HG03575 (cell line): ENCODE measurements around the gene CCT7.

Experiments
- ATAC-seq: cut with Tn5 transposase; IDR thresholded peaks from one replicate; pipeline ENCODE4 v1.9.1; 2021; ENCODE audit not compliant: unreplicated experiment, insufficient number of reproducible peaks, low FRiP score; ENCODE audit errors: extremely low read depth

CCT7 gene

DNA sequence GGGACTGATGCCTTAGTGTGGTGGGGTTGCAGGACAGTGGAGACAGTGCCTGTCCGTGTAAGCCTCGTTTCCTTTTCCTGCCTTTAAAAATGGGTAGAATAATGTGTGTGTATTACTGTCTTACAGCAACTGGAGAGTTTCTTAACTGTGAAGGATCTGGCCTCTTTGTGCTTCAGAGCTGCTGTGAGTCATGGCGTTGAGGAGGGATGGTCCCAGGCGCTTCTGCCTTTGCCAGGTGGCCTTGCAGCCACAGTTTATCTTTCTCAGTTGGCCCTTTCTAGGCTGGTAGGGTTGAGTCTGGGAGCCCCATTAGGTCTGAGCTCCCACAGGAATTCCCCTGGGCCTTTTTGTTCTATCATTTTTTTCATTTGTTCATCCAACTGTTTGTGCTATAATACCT is 10.3 kb upstream of the CCT7 start:
- no peak for ATAC-seq

DNA sequence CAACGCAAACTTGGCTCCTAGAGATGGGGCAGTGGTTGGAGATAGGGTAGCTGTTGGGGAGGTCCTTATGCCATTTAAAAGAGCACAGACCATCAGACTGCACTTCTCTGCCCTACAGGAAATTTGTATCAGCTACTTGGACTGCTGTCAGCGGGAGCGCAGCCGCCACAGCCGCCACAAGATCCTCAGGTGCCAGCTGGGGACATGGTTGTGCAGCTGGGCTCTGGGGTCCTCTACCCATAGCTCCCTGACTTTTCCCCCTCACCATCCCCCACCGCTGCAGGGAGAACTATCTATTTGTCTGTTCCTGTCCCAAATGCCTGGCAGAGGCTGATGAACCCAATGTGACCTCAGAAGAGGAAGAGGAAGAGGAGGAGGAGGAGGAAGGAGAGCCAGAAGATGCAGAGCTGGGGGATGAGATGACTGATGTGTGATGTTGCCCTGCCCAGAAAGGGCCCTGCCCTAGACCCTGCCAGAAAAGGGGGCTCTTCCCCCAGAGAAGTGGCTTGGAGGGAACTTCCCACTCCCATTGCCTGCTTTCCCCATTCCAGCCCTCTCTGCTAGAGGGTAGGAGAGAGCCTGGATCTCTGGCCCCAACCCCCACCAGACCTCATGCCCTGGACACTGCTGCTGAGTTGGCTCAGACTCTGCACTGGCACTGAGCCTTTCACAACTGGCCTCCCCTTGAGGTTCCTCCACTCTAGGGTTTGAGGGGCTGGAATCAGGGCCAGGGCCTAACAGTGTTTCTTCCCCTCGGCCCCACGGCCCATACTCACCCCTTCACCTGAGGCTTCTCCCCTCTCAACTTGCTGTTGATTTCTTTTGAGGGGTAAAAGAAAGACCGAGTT is 8.4 kb upstream of the CCT7 start:
- no peak for ATAC-seq

- ATAC-seq: no peak
Observed at GRCh38 chr2:73227086-73227485, 7.0 kb upstream of the CCT7 start.

DNA sequence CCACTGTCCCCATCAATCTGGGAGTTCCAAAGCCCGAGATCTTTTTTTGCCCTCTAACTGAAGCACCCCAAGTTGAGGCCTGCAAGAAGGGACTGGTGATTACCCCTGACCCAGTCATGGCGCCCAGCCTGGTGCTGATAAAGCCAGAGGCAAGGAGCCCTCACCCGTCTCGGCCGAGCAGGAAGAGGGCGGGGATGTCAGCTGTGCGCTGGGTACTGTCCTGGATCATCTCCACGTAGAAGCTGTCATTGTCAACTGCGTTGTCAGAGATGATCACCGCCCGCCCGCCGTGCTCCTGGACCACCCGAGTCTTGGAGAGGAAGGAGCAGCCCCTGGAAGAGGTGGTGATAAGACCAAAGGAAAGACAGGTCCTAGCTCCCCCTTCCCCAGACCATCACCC is 5.5 kb upstream of the CCT7 start:
- ATAC-seq: no peak

- no peak for ATAC-seq
Observed at GRCh38 chr2:73232403-73233153, 1.5 kb upstream of the CCT7 start.

- peak; percentile 92 for ATAC-seq
Observed at GRCh38 chr2:73233154-73233931, 765 bp upstream of the CCT7 start, which contains the start of gene PRADC1. Gene PRADC1 (minus strand): TSS chr2:73233239. CDS start chr2:73233160, 79 bp downstream.

GRCh38 chr2:73235315-73236028 is 1.4 kb downstream of the CCT7 start:
- ATAC-seq: no peak

DNA sequence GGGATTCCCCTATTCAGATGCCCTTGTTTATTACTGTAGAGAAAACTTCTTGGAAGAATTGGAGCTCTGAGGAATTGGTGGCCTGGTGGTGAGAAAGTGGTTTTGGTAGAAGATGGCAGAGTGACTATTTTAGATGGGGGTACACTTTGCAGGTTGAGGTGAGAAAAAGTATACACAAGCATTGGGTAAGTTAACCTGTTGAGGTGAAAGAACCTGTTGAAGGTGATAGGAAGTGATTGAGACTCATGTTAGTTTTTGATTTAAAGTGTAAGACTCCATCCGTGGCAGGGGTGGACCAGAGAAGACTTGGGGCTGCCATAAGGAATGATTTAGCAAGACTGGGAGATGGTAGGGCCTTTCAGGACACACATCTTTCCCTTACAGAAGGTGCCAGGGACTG is 3.1 kb downstream of the CCT7 start:
- ATAC-seq: no peak

DNA sequence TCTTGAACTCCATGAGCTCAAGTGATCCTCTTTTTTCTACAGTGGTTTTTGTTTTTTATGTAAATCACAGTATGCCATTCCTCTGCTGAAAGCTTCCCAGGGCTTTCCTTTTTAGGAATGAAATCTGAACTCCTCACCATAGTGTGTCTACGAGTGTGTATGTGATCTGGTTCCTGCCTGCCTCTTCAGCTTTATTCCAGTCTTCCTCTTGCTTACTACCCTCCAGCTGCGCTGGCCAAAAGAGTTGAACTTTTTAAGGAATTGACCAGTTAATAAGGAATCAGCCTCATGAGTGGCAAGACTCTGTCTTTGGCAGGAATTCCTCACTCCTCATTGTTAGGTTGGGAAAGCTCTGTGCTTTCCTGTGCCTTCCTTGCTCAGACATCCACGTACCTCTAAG is 4.0 kb downstream of the CCT7 start:
- ATAC-seq: no peak

- ATAC-seq: no peak
Observed at GRCh38 chr2:73238976-73239375, 4.9 kb downstream of the CCT7 start.

- no peak for ATAC-seq
Observed at GRCh38 chr2:73239776-73240175, 5.7 kb downstream of the CCT7 start.

GRCh38 chr2:73243884-73244570 is 9.9 kb downstream of the CCT7 start:
- no peak for ATAC-seq

DNA sequence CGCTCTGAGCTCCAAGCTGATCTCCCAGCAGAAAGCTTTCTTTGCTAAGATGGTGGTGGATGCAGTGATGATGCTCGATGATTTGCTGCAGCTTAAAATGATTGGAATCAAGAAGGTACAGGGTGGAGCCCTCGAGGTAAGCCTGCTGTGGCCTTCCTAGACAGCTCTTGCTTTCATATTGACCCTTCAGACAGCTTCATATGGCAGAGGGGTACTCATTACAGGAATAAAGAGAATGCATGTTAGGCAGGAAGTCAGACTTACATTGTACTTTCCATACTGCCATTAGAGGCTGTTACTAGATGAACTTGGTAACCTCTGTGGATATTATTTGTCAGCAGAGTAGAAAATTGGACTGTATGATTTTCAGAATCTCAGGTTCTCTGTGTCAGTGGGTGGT is 10.5 kb downstream of the CCT7 start:
- ATAC-seq: no peak

DNA sequence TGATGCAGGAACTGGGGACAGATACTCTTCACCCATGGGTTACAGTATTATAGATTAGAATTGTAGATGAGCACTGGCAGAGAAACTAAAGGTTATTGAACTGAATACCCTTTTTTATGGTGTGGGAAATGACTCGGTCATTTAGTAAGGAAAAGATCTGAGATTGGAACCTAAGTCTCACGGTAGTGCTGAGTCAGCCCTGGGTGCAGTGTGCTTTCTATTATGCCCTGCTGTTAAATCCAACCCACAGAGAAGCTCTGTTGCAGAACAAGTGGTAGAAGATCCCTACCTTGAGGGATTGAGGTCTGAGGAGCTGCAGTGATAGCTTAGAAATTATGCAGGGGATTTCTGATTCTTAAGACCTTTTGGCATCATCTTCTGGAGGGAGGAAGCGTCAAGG is 12.7 kb downstream of the CCT7 start:
- no peak for ATAC-seq

DNA sequence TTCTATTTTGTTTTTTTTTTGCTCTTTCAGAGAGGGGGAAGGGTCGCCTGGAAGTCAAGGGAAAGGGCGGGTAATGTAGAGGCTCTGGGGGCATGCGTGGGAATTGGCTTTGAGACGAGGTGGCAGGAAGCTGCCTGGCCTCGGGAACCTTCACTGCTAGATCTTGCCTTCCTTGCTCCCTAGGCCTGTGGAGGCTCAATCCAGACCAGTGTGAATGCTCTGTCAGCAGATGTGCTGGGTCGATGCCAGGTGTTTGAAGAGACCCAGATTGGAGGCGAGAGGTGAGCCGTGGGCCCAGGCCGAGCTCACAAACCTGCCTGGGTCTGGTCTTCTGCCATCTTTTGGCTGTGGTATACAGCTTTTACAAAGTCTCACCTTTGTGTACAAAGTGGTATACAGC is 15.5 kb downstream of the CCT7 start:
- no peak for ATAC-seq

DNA sequence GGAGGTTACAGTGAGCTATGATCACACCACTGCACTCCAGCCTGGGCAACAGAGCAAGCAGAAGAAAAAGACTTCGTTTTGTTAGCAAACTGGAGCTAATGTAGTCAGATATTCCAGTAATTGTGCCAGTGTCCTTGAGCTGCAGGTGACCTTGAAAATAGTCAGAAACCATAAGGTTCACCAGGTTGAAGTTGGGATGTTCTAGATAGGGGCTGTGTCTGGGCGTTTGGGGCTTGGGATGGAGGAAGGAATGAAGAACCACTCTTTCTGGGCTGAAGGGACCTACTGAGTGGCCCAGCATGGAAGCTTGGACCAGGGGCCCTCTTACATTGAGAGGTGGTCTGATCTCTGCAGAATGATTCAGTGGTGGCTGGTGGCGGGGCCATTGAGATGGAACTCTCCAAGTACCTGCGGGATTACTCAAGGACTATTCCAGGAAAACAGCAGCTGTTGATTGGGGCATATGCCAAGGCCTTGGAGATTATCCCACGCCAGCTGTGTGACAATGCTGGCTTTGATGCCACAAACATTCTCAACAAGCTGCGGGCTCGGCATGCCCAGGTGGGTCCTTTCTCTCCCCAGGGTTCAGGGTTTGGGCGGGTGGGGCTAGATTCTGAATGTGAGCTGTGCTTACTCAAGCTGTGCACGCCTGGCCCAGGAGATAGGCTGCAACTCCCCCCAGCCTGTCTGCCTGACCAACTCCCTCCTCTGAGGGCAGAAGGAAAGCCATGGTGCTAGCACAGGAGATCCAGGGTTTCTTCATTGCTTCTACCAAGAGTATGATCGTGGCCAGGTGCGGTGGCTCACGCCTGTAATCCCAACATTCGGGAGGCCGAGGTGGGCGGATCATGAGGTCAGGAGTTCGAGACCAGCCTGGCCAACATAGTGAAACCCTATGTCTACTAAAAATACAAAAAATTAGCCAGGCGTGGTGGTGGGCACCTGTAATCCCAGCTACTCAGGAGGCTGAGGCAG is 17.1 kb downstream of the CCT7 start:
- ATAC-seq: no peak

DNA sequence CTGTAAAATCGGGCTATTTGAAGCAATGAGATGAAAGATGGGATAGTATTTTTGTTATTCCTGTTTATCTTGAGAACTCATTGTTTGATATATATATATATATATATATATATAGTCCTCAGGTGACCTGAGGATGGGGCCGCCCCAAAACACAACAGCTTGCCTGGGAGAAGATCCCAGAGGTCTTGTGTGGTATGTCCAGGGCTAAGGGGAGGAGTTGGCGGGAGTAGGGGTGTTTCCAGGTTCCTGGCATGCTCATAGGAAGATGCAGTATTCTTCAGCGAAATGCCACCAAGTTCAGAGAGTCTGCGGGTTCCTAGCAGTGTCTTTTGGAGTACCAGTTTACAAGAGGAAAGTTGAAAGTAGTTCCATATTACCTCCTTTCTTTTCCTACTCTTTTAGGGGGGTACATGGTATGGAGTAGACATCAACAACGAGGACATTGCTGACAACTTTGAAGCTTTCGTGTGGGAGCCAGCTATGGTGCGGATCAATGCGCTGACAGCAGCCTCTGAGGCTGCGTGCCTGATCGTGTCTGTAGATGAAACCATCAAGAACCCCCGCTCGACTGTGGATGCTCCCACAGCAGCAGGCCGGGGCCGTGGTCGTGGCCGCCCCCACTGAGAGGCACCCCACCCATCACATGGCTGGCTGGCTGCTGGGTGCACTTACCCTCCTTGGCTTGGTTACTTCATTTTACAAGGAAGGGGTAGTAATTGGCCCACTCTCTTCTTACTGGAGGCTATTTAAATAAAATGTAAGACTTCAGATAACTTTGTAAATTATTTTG is 18.3 kb downstream of the CCT7 start:
- ATAC-seq: no peak
